Uterus (tissue), 2 donors: Measurements from ENCODE around the gene FRAT2.

ENCODE experiments used
- CTCF ChIP-seq, 4 experiments: fragments of 200-600 bp in 2 of 4; fragments of 450-650 bp in 2 of 4; sonication (generic) in 2 of 4; IDR thresholded peaks; one replicate each; pipeline ENCODE4 v1.5.1; 2016 to 2019; ENCODE audit warnings: antibody characterized with exemption in 4 of 4, mild to moderate bottlenecking in 2 of 4, moderate library complexity in 1 of 4
- POLR2A ChIP-seq, 2 donors: fragments of 450-650 bp; IDR thresholded peaks; one replicate each; pipeline ENCODE4 v1.6.1; 2016; ENCODE audit warnings: antibody characterized with exemption in 2 of 2, mild to moderate bottlenecking in 1 of 2, moderate library complexity in 1 of 2

DNA sequence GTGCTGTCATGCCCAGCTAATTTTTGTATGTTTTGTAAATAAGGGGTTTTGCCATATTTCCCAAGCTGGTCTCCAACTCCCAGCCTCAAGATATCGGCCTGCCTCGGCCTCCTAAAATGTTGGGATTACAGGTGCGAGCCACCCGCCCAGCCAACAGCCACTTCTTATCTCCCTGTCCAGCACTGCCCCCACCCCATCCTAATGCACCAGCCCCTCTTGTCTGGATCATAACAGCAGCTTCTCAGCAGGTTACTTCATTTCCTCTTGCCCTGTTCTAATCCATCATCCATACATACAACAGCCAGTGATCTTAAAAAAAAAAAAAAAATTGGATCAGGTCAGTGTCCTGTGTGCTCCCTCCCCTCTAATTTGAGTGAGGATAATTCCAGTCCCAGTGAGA is 12.8 kb upstream of the FRAT2 start:
- TF ChIP-seq POLR2A (IDR thresholded peaks at IDR 0.05) (no peak), CTCF (IDR thresholded peaks at IDR 0.05) (no peak)
